Liver (tissue), 3 donors: ENCODE results near the gene CROT.

ENCODE experiments used
- ATF3 ChIP-seq: IDR thresholded peaks from 2 replicates; pipeline ENCODE4 v1.6.1; 2016; ENCODE audit warnings: antibody characterized with exemption
- RAD21 ChIP-seq, 2 donors: IDR thresholded peaks; 2 replicates each; pipeline ENCODE4 v1.6.1; 2016; ENCODE audit warnings: antibody characterized with exemption in 2 of 2, mild to moderate bottlenecking in 2 of 2
- TAF1 ChIP-seq: conservative IDR thresholded peaks from 2 replicates; pipeline ENCODE4 v1.6.1; 2016; ENCODE audit warnings: antibody characterized with exemption, mild to moderate bottlenecking
- YY1 ChIP-seq: IDR thresholded peaks from 2 replicates; pipeline ENCODE4 v1.6.1; 2016; ENCODE audit warnings: antibody characterized with exemption, mild to moderate bottlenecking
- TF ChIP-seq, protein P1 (sequence below): fragments of 150-350 bp; IDR thresholded peaks from 2 replicates; pipeline ENCODE4 v1.5.1; 2017; ENCODE audit warnings: improper control_type of control experiment, low read depth, low read length; ENCODE audit not compliant: missing input control
- donor health status: healthy.
- donor health status: healthy.

- TF ChIP-seq, protein P1, sequence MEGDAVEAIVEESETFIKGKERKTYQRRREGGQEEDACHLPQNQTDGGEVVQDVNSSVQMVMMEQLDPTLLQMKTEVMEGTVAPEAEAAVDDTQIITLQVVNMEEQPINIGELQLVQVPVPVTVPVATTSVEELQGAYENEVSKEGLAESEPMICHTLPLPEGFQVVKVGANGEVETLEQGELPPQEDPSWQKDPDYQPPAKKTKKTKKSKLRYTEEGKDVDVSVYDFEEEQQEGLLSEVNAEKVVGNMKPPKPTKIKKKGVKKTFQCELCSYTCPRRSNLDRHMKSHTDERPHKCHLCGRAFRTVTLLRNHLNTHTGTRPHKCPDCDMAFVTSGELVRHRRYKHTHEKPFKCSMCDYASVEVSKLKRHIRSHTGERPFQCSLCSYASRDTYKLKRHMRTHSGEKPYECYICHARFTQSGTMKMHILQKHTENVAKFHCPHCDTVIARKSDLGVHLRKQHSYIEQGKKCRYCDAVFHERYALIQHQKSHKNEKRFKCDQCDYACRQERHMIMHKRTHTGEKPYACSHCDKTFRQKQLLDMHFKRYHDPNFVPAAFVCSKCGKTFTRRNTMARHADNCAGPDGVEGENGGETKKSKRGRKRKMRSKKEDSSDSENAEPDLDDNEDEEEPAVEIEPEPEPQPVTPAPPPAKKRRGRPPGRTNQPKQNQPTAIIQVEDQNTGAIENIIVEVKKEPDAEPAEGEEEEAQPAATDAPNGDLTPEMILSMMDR, result no peak
- TF ChIP-seq TAF1 (no peak), YY1 (no peak), RAD21 (IDR thresholded peaks at IDR 0.05) (no peak), ATF3 (no peak)
Measured at GRCh38 chr7:87380905-87381304, 35.4 kb downstream of the CROT start.
